K562 (cell line): ENCODE data around the gene ENTPD5. TPM values are rescaled to one million over a fixed set of nuclear protein-coding genes. Genes with fewer than 3 reads are reported as not detected.
A peak's percentile ranks its signal among the peaks of the same experiment; 100 is the strongest.

ENCODE experiments used
- CBX8 ChIP-seq: fragments of 200-600 bp; sonication (generic); IDR thresholded peaks from 2 replicates; pipeline ENCODE4 v1.6.1; 2012; ENCODE audit warnings: borderline replicate concordance, mixed run types, low read depth, mild to moderate bottlenecking, moderate library complexity, mixed read lengths, low read length, control low read depth, inconsistent platforms; ENCODE audit not compliant: poor library complexity, severe bottlenecking; ENCODE audit errors: extremely low read depth
- CSDE1 ChIP-seq, 2 experiments: fragments of 450-650 bp; IDR thresholded peaks; 2 replicates each; pipeline ENCODE4 v1.6.1; 2016; ENCODE audit warnings: mild to moderate bottlenecking in 1 of 2
- FOXA1 ChIP-seq: fragments of 450-650 bp; IDR thresholded peaks from 2 replicates; pipeline ENCODE4 v1.6.1; 2016; ENCODE audit warnings: mild to moderate bottlenecking, borderline replicate concordance
- MECOM ChIP-seq: fragments of 250-450 bp; sonication (Bioruptor Pico); IDR thresholded peaks from 2 replicates; pipeline ENCODE4 v1.8.0; 2022; ENCODE audit warnings: inconsistent platforms
- NRF1 ChIP-seq, 2 experiments: fragments of 450-650 bp; IDR thresholded peaks in 1 of 2; conservative IDR thresholded peaks in 1 of 2; 2 replicates each; pipeline ENCODE4 v1.6.1; 2014; ENCODE audit warnings: mild to moderate bottlenecking in 2 of 2
- RFX5 ChIP-seq: IDR thresholded peaks from 2 replicates; pipeline ENCODE4 v1.6.1; 2011; ENCODE audit warnings: low read depth, mild to moderate bottlenecking, improper control_type of control experiment, low read length
- SRSF9 ChIP-seq: fragments of 200-400 bp; formaldehyde crosslinking; IDR thresholded peaks from 2 replicates; pipeline ENCODE4 v1.6.1; 2017; ENCODE audit warnings: low read depth, low read length, borderline replicate concordance
- YY1 ChIP-seq, 3 experiments: IDR thresholded peaks; 2 replicates each; pipeline ENCODE4 v1.6.1; 2011; ENCODE audit warnings: low read length in 2 of 3, mild to moderate bottlenecking in 2 of 3, moderate library complexity in 2 of 3, borderline replicate concordance in 1 of 3, control low read depth in 1 of 3, low read depth in 1 of 3; ENCODE audit not compliant: insufficient read depth in 3 of 3, insufficient replicate concordance in 2 of 3, control insufficient read depth in 1 of 3, insufficient read length in 1 of 3; ENCODE audit errors: extremely low read depth in 1 of 3
- polyA plus RNA-seq, 8 experiments: library from polyadenylated mRNA; depleted of rRNA in 4 of 8; stranded (reverse) in 5 of 8; unstranded in 3 of 8; fragments of >200 nt; fragmentation: Nextera tagmentation in 2 of 8; fragmentation: Illumina TruSeq in 1 of 8; extraction: Ambion mirVana in 2 of 8; extraction: Trizol in 1 of 8; gene quantifications; 2 replicates each; pipeline versions ENCODE4 v1.2.1 to v1.2.3, GENCODE V29; 2011 to 2014; ENCODE audit warnings: inconsistent platforms in 1 of 8, missing spikeins in 1 of 8
- total RNA-seq, 7 experiments: library from RNA; depleted of rRNA in 6 of 7; stranded (reverse); fragments of >200 nt in 6 of 7; fragmentation: Illumina TruSeq in 2 of 7; extraction: Trizol in 2 of 7; gene quantifications; 2 replicates each; pipeline versions ENCODE4 v1.2.1 to v1.2.3, GENCODE V29; 2011 to 2021; ENCODE audit warnings: low replicate concordance in 1 of 7
- TF ChIP-seq, protein P1 (sequence below): sonication (generic); formaldehyde crosslinking; IDR thresholded peaks from 2 replicates; pipeline ENCODE4 v1.8.0; 2022; ENCODE audit warnings: missing genetic modification reagents, mild to moderate bottlenecking, moderate library complexity, borderline replicate concordance
- TF ChIP-seq, protein P2 (sequence below): fragments of 250-450 bp; sonication (Bioruptor Pico); IDR thresholded peaks from 2 replicates; pipeline ENCODE4 v1.4.0; 2020
- TF ChIP-seq, protein P3 (sequence below): sonication (generic); formaldehyde crosslinking; IDR thresholded peaks from 2 replicates; pipeline ENCODE4 v1.8.0; 2022; ENCODE audit warnings: mild to moderate bottlenecking, missing genetic modification reagents
- TF ChIP-seq, protein P4 (sequence below), 2 experiments: fragments of 450-650 bp; conservative IDR thresholded peaks; 2 replicates each; pipeline ENCODE4 v1.6.1; 2017; ENCODE audit warnings: mild to moderate bottlenecking in 2 of 2, moderate library complexity in 2 of 2

Gene ENTPD5
- total and polyA plus RNA-seq, 9 of the 15 experiments (the other 6 are each of a cell fraction or from before 2014, with no cell fraction given): 2.7 to 15.3 (median 10.3) TPM

DNA sequence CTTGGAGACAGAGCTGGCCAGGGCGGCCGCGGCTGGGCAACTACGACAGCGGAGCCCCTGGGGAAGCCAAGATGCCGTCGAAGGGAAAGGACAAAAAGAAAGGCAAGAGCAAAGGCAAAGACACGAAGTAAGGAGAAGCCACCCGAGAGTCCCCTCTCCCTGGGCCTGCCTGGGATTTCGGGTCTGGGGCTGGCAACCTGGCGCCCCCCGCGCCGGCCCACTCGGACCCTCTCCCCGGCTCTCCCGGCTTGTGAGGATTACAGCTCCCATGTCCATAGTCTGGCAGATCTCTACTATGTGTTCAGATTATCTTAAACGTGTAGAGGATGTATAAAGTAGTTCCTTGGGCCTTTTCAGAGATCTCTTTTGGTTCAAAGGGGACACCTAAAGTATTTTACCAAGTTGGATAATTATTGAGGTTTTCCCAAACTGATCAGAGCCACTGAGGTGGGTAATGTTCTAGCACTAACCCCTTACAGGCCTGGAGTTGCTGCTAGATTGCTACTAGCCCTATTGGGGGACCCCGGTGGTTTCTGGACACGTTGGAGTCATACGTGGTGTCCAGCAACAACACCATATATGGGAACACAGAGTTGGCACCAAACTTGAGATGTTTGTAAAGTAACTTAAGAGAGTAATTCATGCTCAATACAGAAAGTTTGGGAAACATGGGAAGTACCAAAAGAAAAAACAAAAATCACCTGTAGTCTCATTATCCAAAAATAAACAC, 485 bp upstream of the ENTPD5 start (continued):
- TF ChIP-seq, protein P1, sequence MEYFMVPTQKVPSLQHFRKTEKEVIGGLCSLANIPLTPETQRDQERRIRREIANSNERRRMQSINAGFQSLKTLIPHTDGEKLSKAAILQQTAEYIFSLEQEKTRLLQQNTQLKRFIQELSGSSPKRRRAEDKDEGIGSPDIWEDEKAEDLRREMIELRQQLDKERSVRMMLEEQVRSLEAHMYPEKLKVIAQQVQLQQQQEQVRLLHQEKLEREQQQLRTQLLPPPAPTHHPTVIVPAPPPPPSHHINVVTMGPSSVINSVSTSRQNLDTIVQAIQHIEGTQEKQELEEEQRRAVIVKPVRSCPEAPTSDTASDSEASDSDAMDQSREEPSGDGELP (CRISPR knock-in tag): no peak
- TF ChIP-seq, protein P2, sequence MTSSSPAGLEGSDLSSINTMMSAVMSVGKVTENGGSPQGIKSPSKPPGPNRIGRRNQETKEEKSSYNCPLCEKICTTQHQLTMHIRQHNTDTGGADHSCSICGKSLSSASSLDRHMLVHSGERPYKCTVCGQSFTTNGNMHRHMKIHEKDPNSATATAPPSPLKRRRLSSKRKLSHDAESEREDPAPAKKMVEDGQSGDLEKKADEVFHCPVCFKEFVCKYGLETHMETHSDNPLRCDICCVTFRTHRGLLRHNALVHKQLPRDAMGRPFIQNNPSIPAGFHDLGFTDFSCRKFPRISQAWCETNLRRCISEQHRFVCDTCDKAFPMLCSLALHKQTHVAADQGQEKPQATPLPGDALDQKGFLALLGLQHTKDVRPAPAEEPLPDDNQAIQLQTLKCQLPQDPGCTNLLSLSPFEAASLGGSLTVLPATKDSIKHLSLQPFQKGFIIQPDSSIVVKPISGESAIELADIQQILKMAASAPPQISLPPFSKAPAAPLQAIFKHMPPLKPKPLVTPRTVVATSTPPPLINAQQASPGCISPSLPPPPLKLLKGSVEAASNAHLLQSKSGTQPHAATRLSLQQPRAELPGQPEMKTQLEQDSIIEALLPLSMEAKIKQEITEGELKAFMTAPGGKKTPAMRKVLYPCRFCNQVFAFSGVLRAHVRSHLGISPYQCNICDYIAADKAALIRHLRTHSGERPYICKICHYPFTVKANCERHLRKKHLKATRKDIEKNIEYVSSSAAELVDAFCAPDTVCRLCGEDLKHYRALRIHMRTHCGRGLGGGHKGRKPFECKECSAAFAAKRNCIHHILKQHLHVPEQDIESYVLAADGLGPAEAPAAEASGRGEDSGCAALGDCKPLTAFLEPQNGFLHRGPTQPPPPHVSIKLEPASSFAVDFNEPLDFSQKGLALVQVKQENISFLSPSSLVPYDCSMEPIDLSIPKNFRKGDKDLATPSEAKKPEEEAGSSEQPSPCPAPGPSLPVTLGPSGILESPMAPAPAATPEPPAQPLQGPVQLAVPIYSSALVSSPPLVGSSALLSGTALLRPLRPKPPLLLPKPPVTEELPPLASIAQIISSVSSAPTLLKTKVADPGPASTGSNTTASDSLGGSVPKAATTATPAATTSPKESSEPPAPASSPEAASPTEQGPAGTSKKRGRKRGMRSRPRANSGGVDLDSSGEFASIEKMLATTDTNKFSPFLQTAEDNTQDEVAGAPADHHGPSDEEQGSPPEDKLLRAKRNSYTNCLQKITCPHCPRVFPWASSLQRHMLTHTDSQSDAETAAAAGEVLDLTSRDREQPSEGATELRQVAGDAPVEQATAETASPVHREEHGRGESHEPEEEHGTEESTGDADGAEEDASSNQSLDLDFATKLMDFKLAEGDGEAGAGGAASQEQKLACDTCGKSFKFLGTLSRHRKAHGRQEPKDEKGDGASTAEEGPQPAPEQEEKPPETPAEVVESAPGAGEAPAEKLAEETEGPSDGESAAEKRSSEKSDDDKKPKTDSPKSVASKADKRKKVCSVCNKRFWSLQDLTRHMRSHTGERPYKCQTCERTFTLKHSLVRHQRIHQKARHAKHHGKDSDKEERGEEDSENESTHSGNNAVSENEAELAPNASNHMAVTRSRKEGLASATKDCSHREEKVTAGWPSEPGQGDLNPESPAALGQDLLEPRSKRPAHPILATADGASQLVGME (CRISPR knock-in tag): no peak
- peak; percentile 63 to 65; a peak in 1 of 4 replicates for TF ChIP-seq NRF1 (conservative IDR thresholded peaks at IDR 0.05 in 1 of 2, IDR thresholded peaks at IDR 0.05 in 1 of 2)
- TF ChIP-seq RFX5: no peak
- TF ChIP-seq SRSF9: no peak
- no peak for TF ChIP-seq FOXA1
- TF ChIP-seq CBX8: no peak
- TF ChIP-seq, protein P3, sequence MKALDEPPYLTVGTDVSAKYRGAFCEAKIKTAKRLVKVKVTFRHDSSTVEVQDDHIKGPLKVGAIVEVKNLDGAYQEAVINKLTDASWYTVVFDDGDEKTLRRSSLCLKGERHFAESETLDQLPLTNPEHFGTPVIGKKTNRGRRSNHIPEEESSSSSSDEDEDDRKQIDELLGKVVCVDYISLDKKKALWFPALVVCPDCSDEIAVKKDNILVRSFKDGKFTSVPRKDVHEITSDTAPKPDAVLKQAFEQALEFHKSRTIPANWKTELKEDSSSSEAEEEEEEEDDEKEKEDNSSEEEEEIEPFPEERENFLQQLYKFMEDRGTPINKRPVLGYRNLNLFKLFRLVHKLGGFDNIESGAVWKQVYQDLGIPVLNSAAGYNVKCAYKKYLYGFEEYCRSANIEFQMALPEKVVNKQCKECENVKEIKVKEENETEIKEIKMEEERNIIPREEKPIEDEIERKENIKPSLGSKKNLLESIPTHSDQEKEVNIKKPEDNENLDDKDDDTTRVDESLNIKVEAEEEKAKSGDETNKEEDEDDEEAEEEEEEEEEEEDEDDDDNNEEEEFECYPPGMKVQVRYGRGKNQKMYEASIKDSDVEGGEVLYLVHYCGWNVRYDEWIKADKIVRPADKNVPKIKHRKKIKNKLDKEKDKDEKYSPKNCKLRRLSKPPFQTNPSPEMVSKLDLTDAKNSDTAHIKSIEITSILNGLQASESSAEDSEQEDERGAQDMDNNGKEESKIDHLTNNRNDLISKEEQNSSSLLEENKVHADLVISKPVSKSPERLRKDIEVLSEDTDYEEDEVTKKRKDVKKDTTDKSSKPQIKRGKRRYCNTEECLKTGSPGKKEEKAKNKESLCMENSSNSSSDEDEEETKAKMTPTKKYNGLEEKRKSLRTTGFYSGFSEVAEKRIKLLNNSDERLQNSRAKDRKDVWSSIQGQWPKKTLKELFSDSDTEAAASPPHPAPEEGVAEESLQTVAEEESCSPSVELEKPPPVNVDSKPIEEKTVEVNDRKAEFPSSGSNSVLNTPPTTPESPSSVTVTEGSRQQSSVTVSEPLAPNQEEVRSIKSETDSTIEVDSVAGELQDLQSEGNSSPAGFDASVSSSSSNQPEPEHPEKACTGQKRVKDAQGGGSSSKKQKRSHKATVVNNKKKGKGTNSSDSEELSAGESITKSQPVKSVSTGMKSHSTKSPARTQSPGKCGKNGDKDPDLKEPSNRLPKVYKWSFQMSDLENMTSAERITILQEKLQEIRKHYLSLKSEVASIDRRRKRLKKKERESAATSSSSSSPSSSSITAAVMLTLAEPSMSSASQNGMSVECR (CRISPR knock-in tag): peak; percentile 58; the same call in 1 of the 2 replicates
- no peak for TF ChIP-seq MECOM (CRISPR knock-in tag)
- TF ChIP-seq, protein P4, sequence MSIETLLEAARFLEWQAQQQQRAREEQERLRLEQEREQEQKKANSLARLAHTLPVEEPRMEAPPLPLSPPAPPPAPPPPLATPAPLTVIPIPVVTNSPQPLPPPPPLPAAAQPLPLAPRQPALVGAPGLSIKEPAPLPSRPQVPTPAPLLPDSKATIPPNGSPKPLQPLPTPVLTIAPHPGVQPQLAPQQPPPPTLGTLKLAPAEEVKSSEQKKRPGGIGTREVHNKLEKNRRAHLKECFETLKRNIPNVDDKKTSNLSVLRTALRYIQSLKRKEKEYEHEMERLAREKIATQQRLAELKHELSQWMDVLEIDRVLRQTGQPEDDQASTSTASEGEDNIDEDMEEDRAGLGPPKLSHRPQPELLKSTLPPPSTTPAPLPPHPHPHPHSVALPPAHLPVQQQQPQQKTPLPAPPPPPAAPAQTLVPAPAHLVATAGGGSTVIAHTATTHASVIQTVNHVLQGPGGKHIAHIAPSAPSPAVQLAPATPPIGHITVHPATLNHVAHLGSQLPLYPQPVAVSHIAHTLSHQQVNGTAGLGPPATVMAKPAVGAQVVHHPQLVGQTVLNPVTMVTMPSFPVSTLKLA (conservative IDR thresholded peaks at IDR 0.05): peak; percentile 35 to 73; a peak in 3 of 4 replicates
- TF ChIP-seq YY1 (IDR thresholded peaks at IDR 0.05; ENCODE audit: borderline replicate concordance in 1 of 3, control insufficient read depth in 1 of 3, extremely low read depth in 1 of 3, insufficient read depth in 3 of 3, insufficient read length in 1 of 3, insufficient replicate concordance in 2 of 3, low read depth in 1 of 3, low read length in 2 of 3): peak in 1 of 3 experiments; percentile 3
- TF ChIP-seq CSDE1 (IDR thresholded peaks at IDR 0.05): 0 out of 4 replicates have a peak, but pooled peaks of 1 of the 2 experiments have one; percentile 34
